Loucy (cell line): ENCODE data around the gene CCDC171.

ENCODE experiments used
- H2AFZ ChIP-seq: fragments of 200-600 bp; sonication (generic); 2 replicates; pipeline ENCODE4 v1.6.0; 2016; ENCODE audit warnings: antibody characterized with exemption, mild to moderate bottlenecking, low read length, moderate library complexity
- H3F3A ChIP-seq: fragments of 200-600 bp; 2 replicates; pipeline ENCODE4 v1.6.0; 2016; ENCODE audit warnings: antibody characterized with exemption, low read depth, mild to moderate bottlenecking
- H3K27me3 ChIP-seq: fragments of 200-600 bp; sonication (generic); 2 replicates; pipeline ENCODE4 v1.6.1; 2014; ENCODE audit warnings: low read length, mild to moderate bottlenecking; ENCODE audit not compliant: insufficient read depth, poor library complexity, severe bottlenecking
- H3K36me3 ChIP-seq: fragments of 200-600 bp; sonication (generic); 2 replicates; pipeline ENCODE4 v1.6.1; 2016; ENCODE audit warnings: low read length; ENCODE audit not compliant: insufficient read depth
- H3K4me1 ChIP-seq: fragments of 200-600 bp; sonication (generic); 2 replicates; pipeline ENCODE4 v1.5.1; 2014; ENCODE audit warnings: low read length, mild to moderate bottlenecking; ENCODE audit not compliant: insufficient read depth, poor library complexity, severe bottlenecking
- H3K4me2 ChIP-seq: fragments of 200-600 bp; sonication (generic); 2 replicates; pipeline ENCODE4 v1.6.0; 2014; ENCODE audit warnings: antibody characterized with exemption, low read length, low read depth, mild to moderate bottlenecking; ENCODE audit not compliant: poor library complexity, severe bottlenecking
- H3K4me3 ChIP-seq: fragments of 200-600 bp; sonication (generic); 2 replicates; pipeline ENCODE4 v1.5.1; 2014; ENCODE audit warnings: low read length, mild to moderate bottlenecking, mixed read lengths; ENCODE audit not compliant: poor library complexity, severe bottlenecking
- H3K79me2 ChIP-seq: fragments of 200-600 bp; sonication (generic); 2 replicates; pipeline ENCODE4 v1.6.1; 2014; ENCODE audit warnings: low read length; ENCODE audit not compliant: insufficient read depth
- H3K9ac ChIP-seq: fragments of 200-600 bp; sonication (generic); 2 replicates; pipeline ENCODE4 v1.6.0; 2014; ENCODE audit warnings: mild to moderate bottlenecking, low read depth, low read length, moderate library complexity; ENCODE audit not compliant: poor library complexity, severe bottlenecking
- H3K9me2 ChIP-seq: fragments of 200-600 bp; sonication (generic); replicated peaks from 2 replicates; pipeline ENCODE4 v1.6.1; 2016; ENCODE audit warnings: low read depth, low read length, mixed read lengths
- H3K9me3 ChIP-seq: fragments of 200-600 bp; sonication (generic); 2 replicates; pipeline ENCODE4 v1.6.1; 2014; ENCODE audit warnings: mild to moderate bottlenecking, antibody characterized with exemption, low read length, low read depth; ENCODE audit not compliant: insufficient read depth
- H4K20me1 ChIP-seq: fragments of 200-600 bp; sonication (generic); 2 replicates; pipeline ENCODE4 v1.6.0; 2014; ENCODE audit warnings: antibody characterized with exemption, low read length, mild to moderate bottlenecking; ENCODE audit not compliant: insufficient read depth, poor library complexity, severe bottlenecking
- EZH2phosphoT487 ChIP-seq: fragments of 200-600 bp; IDR thresholded peaks from 2 replicates; pipeline ENCODE4 v1.6.1; 2018; ENCODE audit warnings: antibody characterized with exemption, mild to moderate bottlenecking, moderate library complexity, borderline replicate concordance
- TF ChIP-seq, protein P1 (sequence below): fragments of 200-600 bp; sonication (generic); conservative IDR thresholded peaks from 2 replicates; pipeline ENCODE4 v1.5.1; 2014; ENCODE audit warnings: mild to moderate bottlenecking, antibody characterized with exemption, low read length

The CCDC171 gene

GRCh38 chr9:15813076-15813475 is 260.2 kb downstream of the CCDC171 start:
- Histone ChIP-seq H3K4me3 (no peak overlapping the region), H3K79me2 (no peaks in the 10 kb centered on the region), H3K4me2 (no peak overlapping the region), H3K9me3 (no peaks in the 10 kb centered on the region), H4K20me1 (no peaks in the 10 kb centered on the region), H3F3A (no peaks in the 10 kb centered on the region; the same call in 1 of the 2 replicates), H3K36me3 (no peaks in the 10 kb centered on the region), H2AFZ (no peak overlapping the region), H3K4me1 (no peaks in the 10 kb centered on the region), H3K9me2 (no peaks in the 10 kb centered on the region), H3K9ac (no peak overlapping the region), H3K27me3 (no peaks in the 10 kb centered on the region)
- TF ChIP-seq, protein P1, sequence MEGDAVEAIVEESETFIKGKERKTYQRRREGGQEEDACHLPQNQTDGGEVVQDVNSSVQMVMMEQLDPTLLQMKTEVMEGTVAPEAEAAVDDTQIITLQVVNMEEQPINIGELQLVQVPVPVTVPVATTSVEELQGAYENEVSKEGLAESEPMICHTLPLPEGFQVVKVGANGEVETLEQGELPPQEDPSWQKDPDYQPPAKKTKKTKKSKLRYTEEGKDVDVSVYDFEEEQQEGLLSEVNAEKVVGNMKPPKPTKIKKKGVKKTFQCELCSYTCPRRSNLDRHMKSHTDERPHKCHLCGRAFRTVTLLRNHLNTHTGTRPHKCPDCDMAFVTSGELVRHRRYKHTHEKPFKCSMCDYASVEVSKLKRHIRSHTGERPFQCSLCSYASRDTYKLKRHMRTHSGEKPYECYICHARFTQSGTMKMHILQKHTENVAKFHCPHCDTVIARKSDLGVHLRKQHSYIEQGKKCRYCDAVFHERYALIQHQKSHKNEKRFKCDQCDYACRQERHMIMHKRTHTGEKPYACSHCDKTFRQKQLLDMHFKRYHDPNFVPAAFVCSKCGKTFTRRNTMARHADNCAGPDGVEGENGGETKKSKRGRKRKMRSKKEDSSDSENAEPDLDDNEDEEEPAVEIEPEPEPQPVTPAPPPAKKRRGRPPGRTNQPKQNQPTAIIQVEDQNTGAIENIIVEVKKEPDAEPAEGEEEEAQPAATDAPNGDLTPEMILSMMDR: no peak
- TF ChIP-seq EZH2phosphoT487: no peak

- no peaks in the 10 kb centered on the region for H3K36me3 ChIP-seq
- H2AFZ ChIP-seq: no peak overlapping the region
- no peaks in the 10 kb centered on the region; the same call in 1 of the 2 replicates for H3K9me3 ChIP-seq
- H3K27me3 ChIP-seq: no peaks in the 10 kb centered on the region
- no peak overlapping the region for H3K4me3 ChIP-seq
- no peak overlapping the region for H3K9ac ChIP-seq
- no peak overlapping the region for H3K4me2 ChIP-seq
- no peak for TF ChIP-seq EZH2phosphoT487
- TF ChIP-seq, protein P1: peak; percentile 62
- H3K79me2 ChIP-seq: no peaks in the 10 kb centered on the region
- H3K9me2 ChIP-seq: no peaks in the 10 kb centered on the region
- H4K20me1 ChIP-seq: no peaks in the 10 kb centered on the region
- H3K4me1 ChIP-seq: no peaks in the 10 kb centered on the region
- no peaks in the 10 kb centered on the region for H3F3A ChIP-seq
Measured at GRCh38 chr9:15824310-15824709, 271.5 kb downstream of the CCDC171 start.

DNA sequence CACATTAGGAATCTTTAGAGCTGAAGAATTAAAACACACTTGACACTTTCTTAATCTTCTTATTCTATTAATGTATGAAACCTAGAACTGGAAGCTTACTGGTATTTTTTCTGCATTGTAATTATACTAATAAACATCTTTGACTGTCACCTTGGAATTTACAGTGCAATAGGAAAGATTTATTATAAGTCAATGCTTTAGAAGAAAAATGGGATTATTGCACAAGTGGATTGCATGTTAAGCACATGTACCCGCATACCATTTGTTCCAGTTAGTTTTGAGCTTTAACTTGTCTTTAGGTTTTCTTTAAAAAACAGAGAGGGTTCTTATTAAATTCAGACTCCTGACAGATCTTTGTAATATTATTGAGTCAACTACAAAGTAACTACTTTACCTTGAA is 278.5 kb downstream of the CCDC171 start:
- Histone ChIP-seq H3K4me1 (peaks cover 8% of the 10 kb centered on the region), H3K79me2 (no peaks in the 10 kb centered on the region), H3F3A (no peaks in the 10 kb centered on the region), H3K4me3 (no peak overlapping the region), H3K4me2 (no peak overlapping the region), H2AFZ (no peak overlapping the region), H3K36me3 (no peaks in the 10 kb centered on the region), H3K9ac (no peak overlapping the region), H3K9me3 (no peaks in the 10 kb centered on the region), H3K9me2 (no peaks in the 10 kb centered on the region), H3K27me3 (no peaks in the 10 kb centered on the region), H4K20me1 (no peaks in the 10 kb centered on the region)
- TF ChIP-seq, protein P1: no peak
- no peak for TF ChIP-seq EZH2phosphoT487
